ENCODE measurements around the gene MRPL53. TPM values are rescaled to one million over a fixed set of nuclear protein-coding genes. Genes with fewer than 3 reads are reported as not detected.

The MRPL53 gene
- total and polyA plus RNA-seq, 2 of the 8 experiments (the other 6 are each of a cell fraction or from before 2014, with no cell fraction given): 36.6 to 46.3 TPM

DNA sequence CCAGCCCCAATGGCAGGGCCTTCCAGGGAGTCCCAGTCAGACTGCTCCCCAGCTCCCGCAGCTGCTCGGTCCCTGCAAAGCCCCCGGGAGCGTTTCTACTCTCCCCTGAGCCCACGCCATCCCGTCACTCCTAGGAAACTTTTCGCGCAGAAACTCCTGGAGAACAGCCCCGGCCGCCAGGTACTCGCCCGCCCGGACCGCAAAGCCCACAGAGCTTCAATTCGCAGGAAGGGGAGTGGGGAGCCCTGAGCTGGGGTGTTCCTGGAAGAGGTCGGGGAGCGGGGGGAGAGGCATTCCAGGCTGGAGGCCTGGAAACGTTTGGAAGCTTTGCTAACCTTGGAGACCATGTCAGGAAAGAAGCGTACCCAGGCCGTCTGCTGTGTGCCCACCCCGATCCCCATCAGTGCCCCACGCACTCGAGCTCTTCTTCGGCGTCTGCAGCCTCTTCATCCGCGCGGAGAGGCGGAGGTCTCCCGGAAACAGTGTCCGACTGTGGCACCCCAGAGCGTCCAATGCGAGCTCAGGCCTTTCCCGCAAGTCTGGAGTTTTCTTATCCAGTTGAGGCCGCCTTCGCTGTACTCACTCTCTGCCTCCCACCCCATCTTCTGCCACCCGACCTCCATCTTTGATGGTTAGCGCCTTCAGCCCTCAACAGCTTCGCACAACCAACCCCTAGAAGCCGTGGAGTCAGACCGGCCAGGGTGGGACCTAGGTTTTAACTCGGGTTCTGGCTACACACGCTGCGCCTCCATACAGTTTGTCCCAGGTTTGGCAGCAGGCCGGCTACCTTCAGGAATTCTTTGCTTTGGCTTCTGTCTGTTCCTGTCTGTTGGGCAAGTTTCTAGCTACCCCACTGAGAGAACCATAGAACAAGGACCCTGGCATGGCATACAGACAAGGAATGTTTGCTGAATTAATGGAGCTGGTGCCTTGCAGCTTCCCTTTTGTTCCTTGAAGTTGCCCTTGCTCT is 31.3 kb upstream of the MRPL53 start:
- Histone ChIP-seq H2BK120ac (replicated peaks; ENCODE audit: low read depth, low read length) (no peak overlapping the region), H3K27ac (ENCODE audit: low read depth, low read length) (no peak overlapping the region), H2AFZ (ENCODE audit: low read length) (no peak overlapping the region), H2BK20ac (ENCODE audit: low read length) (no peak overlapping the region), H3K23me2 (ENCODE audit: low read depth, low read length) (peaks cover 34% of the 10 kb centered on the region), H4K8ac (ENCODE audit: extremely low read depth, insufficient read depth, low read length) (no peak overlapping the region; the same call in none of the 2 replicates), H2AK5ac (ENCODE audit: low read depth, low read length) (no peak overlapping the region; the same call in 1 of the 2 replicates), H3K27me3 (replicated peaks in 1 of 4; ENCODE audit: control insufficient read depth in 3 of 4, extremely low read depth in 1 of 4, insufficient read depth in 3 of 4, low read length in 3 of 4) (peaks cover 58 to 81% (median 79%) of the 10 kb centered on the region in 4 experiments), H3K14ac (ENCODE audit: insufficient read length) (no peak overlapping the region), H4K5ac (ENCODE audit: insufficient read length, low read depth, low read length) (no peak overlapping the region), H3K18ac (ENCODE audit: extremely low read depth, low read length) (peak overlapping the region; percentile 32), H3K23ac (ENCODE audit: insufficient read length) (no peak overlapping the region), H4K20me1 (replicated peaks in 1 of 2; ENCODE audit: control insufficient read depth in 1 of 2, insufficient read depth in 2 of 2, low read length in 2 of 2) (peaks cover 0 to 12% of the 10 kb centered on the region in 2 experiments), H3K56ac (replicated peaks; ENCODE audit: insufficient read length, low read depth, low read length) (no peak overlapping the region), H3K4ac (replicated peaks; ENCODE audit: insufficient read length, low read depth, low read length) (no peak overlapping the region), H3K9ac (replicated peaks in 1 of 4; ENCODE audit: extremely low read depth in 1 of 4, low read depth in 3 of 4, low read length in 3 of 4) (no peak overlapping the region; a peak in 2 of 7 replicates), H3K4me2 (ENCODE audit: insufficient read depth in 1 of 2, low read depth in 2 of 2, low read length in 2 of 2) (peak overlapping the region; percentile 78 to 88), H3K79me2 (ENCODE audit: control insufficient read depth in 1 of 2, insufficient read depth in 2 of 2, low read length in 2 of 2) (peaks cover 0 to 3% of the 10 kb centered on the region in 2 experiments; a peak in 1 of 4 replicates), H2BK15ac (ENCODE audit: low read length) (no peak overlapping the region; the same call in 1 of the 2 replicates), H3K79me1 (ENCODE audit: low read depth, low read length) (no peaks in the 10 kb centered on the region), H3K36me3 (ENCODE audit: control insufficient read depth in 2 of 4, insufficient read depth in 4 of 4, low read length in 3 of 4) (peaks cover 0 to 9% (median 4%) of the 10 kb centered on the region in 4 experiments; a peak in 6 of 8 replicates), H3K9me3 (ENCODE audit: insufficient read depth in 2 of 2, low read depth in 1 of 2, low read length in 1 of 2) (no peaks in the 10 kb centered on the region), H3K4me1 (replicated peaks in 1 of 4; ENCODE audit: control insufficient read depth in 3 of 4, insufficient read depth in 4 of 4, low read length in 3 of 4) (peaks cover 10 to 53% (median 36%) of the 10 kb centered on the region in 4 experiments), H2BK5ac (ENCODE audit: low read depth, low read length) (no peak overlapping the region), H4K91ac (replicated peaks; ENCODE audit: insufficient read length, low read length) (peak overlapping the region; percentile 12), H3K4me3 (ENCODE audit: extremely low read depth in 1 of 4, insufficient read depth in 2 of 4, low read depth in 3 of 4, low read length in 4 of 4) (peak overlapping the region; percentile 36 to 65 (median 54)), H2BK12ac (ENCODE audit: low read depth, low read length) (no peak overlapping the region)
- 9% methylated on average over 45 of the region's 45 CpGs; no CpG with 5 or more reads in 1 of the 2 experiments for WGBS, 2 experiments (ENCODE audit: extremely low coverage in 1 of 2, insufficient coverage in 1 of 2, insufficient read length in 1 of 2, insufficient replicate concordance in 2 of 2, low coverage in 1 of 2, low lambda C conversion rate in 2 of 2, missing lambda C conversion rate in 1 of 2)
- DNase-seq (ENCODE audit: low read depth in 1 of 2, low spot score in 2 of 2) (peak in 1 of 2 experiments; percentile 67), FAIRE-seq (no peak)
- ChIA-PET CTCF (ENCODE audit: partially characterized antibody) (interaction anchor here (0.8 to 3.5 kb wide), 20 partner anchors 10 to 112 kb away, joined by 3 to 20 read pairs (median 3); partner anchors contain the start of genes CCDC142, DQX1, INO80B and TLX2), POLR2A (ENCODE audit: partially characterized antibody) (interaction anchor here (0.6 to 9.4 kb wide), 18 partner anchors 8 to 84 kb away, joined by 3 to 73 read pairs (median 6); partner anchors contain the start of genes AUP1, CCDC142, DQX1 and HTRA2)
- TF ChIP-seq CBX5 (IDR thresholded peaks at IDR 0.05; ENCODE audit: low read depth, low read length) (no peak), EZH2 (IDR thresholded peaks at IDR 0.05; ENCODE audit: low read depth, low read length, severe bottlenecking) (peak; percentile 68), BCL11A (IDR thresholded peaks at IDR 0.05; ENCODE audit: low read depth in 2 of 2, low read length in 2 of 2) (no peak), SUZ12 (IDR thresholded peaks at IDR 0.05; ENCODE audit: low read length) (peak; percentile 28), POLR2A (IDR thresholded peaks at IDR 0.05; ENCODE audit: control extremely low read depth in 1 of 2, low read depth in 2 of 2, low read length in 2 of 2) (no peak), RAD21 (IDR thresholded peaks at IDR 0.05 in 1 of 2, conservative IDR thresholded peaks at IDR 0.05 in 1 of 2; ENCODE audit: low read depth in 2 of 2, low read length in 2 of 2) (no peak), YY1 (IDR thresholded peaks at IDR 0.05; ENCODE audit: low read depth, low read length) (peak; percentile 30; the same call in 1 of the 2 replicates), CEBPB (IDR thresholded peaks at IDR 0.05; ENCODE audit: low read depth, low read length) (no peak), GABPA (IDR thresholded peaks at IDR 0.05; ENCODE audit: borderline replicate concordance, insufficient read depth, low read length) (peak; percentile 26; the same call in 1 of the 2 replicates), EGR1 (IDR thresholded peaks at IDR 0.05; ENCODE audit: borderline replicate concordance, low read depth, low read length) (no peak)
